ENCODE data around the gene TSR1.
A peak's percentile ranks its signal among the peaks of the same experiment; 100 is the strongest.

GRCh38 chr17:2336215-2336851, at the start of gene TSR1:
- peak; percentile 96 for TF ChIP-seq POLR2AphosphoS5 (IDR thresholded peaks at IDR 0.05; ENCODE audit: low read depth, low read length)
- TF ChIP-seq TAF1 (IDR thresholded peaks at IDR 0.05; ENCODE audit: borderline replicate concordance, insufficient read depth, low read length): peak; percentile 97
- peak; percentile 58 to 65 for TF ChIP-seq REST (IDR thresholded peaks at IDR 0.05; ENCODE audit: insufficient read depth in 1 of 2, low read depth in 2 of 2, low read length in 2 of 2)
- peak; percentile 93; the same call in 1 of the 2 replicates for TF ChIP-seq SIN3A (IDR thresholded peaks at IDR 0.05; ENCODE audit: borderline replicate concordance, insufficient read depth, low read length)
